Transverse colon (tissue), 4 donors: ENCODE measurements around the gene EHMT1. TPM values are rescaled to one million over a fixed set of nuclear protein-coding genes. Genes with fewer than 3 reads are reported as not detected.

Experiments used
- DNase-seq: peaks from one replicate; pipeline ENCODE4 v3.0.0-alpha.2; 2019
- H3K27ac ChIP-seq, 4 donors: fragments of 200-600 bp; sonication (generic); 2 replicates each; pipeline ENCODE4 v1.5.1; 2016 to 2018; ENCODE audit warnings: inconsistent platforms in 4 of 4
- H3K27me3 ChIP-seq: fragments of 200-600 bp; sonication (generic); 2 replicates; pipeline ENCODE4 v1.5.1; 2017; ENCODE audit warnings: inconsistent platforms
- H3K36me3 ChIP-seq, 4 donors: fragments of 200-600 bp; sonication (generic); 2 replicates each; pipeline ENCODE4 v1.5.1; 2017 to 2019; ENCODE audit warnings: inconsistent platforms in 4 of 4
- H3K4me1 ChIP-seq, 4 donors: fragments of 200-600 bp; sonication (generic); 2 replicates each; pipeline ENCODE4 v1.5.1; 2017 to 2020; ENCODE audit warnings: inconsistent platforms in 4 of 4
- H3K4me3 ChIP-seq, 4 donors: fragments of 200-600 bp; sonication (generic); 1 replicate in 1 of 4; 2 replicates in 3 of 4; pipeline versions ENCODE4 v1.5.1 to v1.6.1; 2017 to 2019; ENCODE audit warnings: inconsistent platforms in 4 of 4
- H3K9me3 ChIP-seq, 2 donors: fragments of 200-600 bp; sonication (generic); 2 replicates each; pipeline ENCODE4 v1.5.1; 2017 to 2019; ENCODE audit warnings: inconsistent platforms in 2 of 2
- EP300 ChIP-seq: sonication (generic); formaldehyde crosslinking; IDR thresholded peaks from one replicate; pipeline ENCODE4 v1.6.1; 2017; ENCODE audit warnings: antibody characterized with exemption, low read depth
- POLR2A ChIP-seq: fragments of 450-650 bp; IDR thresholded peaks from one replicate; pipeline ENCODE4 v1.6.1; 2016; ENCODE audit warnings: antibody characterized with exemption, mild to moderate bottlenecking, moderate library complexity
- POLR2AphosphoS5 ChIP-seq, 3 donors: sonication (generic); formaldehyde crosslinking; IDR thresholded peaks; one replicate each; pipeline ENCODE4 v1.6.1; 2016; ENCODE audit warnings: antibody characterized with exemption in 3 of 3
- WGBS, 2 donors: methylation state at CpG; one replicate each; pipeline ENCODE4 v1.1.5; 2018; ENCODE audit warnings: low coverage in 1 of 2; 5-methylcytosine and 5-hydroxymethylcytosine counted together
- in situ Hi-C, 4 donors: fragments of 200-750 bp; cut with MboI; loops; one replicate each; pipeline versions ENCODE4 v1.15.0 to v1.15.1; 2017; ENCODE audit warnings: low sequenced_read_pairs in 3 of 4, low pct_ligation_motif_present in 1 of 4, low pct_unique_long_range_greater_than_20kb in 1 of 4
- intact Hi-C: fragments of 100-400 bp; cut with DNase I; formaldehyde crosslinking; loops from one replicate; pipeline ENCODE4 v1.15.1; 2023; ENCODE audit warnings: low total_unique reads
- total RNA-seq, 4 donors: library from RNA; depleted of rRNA; stranded (reverse); fragments of >200 nt; gene quantifications; one replicate each; pipeline ENCODE4 v1.1.0, GENCODE V29; 2016
- TF ChIP-seq, protein P1 (sequence below), 5 experiments: fragments of 200-600 bp in 3 of 5; fragments of 450-650 bp in 2 of 5; sonication (generic) in 3 of 5; IDR thresholded peaks; 1 replicate in 2 of 5; 2 replicates in 3 of 5; pipeline ENCODE4 v1.5.1; 2016 to 2017; ENCODE audit warnings: antibody characterized with exemption in 5 of 5, inconsistent platforms in 3 of 5, mild to moderate bottlenecking in 2 of 5, moderate library complexity in 1 of 5

Gene EHMT1
- total RNA-seq, 4 donors from 2014 or later = 93.8 to 184 (median 139) TPM

DNA sequence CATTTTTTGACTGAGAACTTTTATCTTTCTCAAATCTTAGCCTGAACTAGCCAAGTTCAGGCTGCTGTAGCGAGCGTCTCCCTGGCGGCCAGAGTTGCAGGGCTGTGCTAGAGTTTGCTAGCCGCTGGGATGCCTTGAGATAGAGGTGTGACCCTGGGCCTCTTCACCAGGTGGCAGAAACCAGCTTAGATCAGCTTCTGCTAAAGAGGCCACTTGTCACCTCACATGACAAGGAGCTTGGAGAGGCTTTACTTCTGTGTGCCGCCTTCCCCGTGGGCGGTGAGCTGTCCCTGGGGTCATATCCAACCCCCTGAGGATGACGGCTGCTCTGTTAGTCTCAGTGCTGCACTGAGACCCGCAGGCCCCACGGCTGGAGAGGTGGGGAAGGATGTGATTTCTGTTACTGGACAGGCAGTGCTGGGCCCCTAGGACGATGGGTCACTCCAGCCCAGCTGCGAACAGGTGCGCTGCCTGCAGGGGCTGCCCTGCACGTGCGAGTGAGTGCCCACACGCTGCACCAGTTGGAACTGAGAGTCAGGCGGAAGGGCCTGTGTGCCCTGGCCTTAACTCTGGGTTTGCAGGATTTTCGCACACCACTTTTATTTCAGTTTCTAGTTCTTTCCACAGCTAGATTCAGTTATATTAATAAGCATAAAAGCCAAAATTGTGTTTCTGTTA, 63.8 kb downstream of the EHMT1 start:
- Histone ChIP-seq H3K27ac (no peak overlapping the region), H3K4me3 (no peak overlapping the region), H3K27me3 (no peaks in the 10 kb centered on the region), H3K4me1 (peaks cover 3 to 27% (median 19%) of the 10 kb centered on the region in 4 donors), H3K9me3 (no peaks in the 10 kb centered on the region), H3K36me3 (no peaks in the 10 kb centered on the region)
- in situ Hi-C loops = no loop called here
- DNase-seq = no peak
- TF ChIP-seq, protein P1, sequence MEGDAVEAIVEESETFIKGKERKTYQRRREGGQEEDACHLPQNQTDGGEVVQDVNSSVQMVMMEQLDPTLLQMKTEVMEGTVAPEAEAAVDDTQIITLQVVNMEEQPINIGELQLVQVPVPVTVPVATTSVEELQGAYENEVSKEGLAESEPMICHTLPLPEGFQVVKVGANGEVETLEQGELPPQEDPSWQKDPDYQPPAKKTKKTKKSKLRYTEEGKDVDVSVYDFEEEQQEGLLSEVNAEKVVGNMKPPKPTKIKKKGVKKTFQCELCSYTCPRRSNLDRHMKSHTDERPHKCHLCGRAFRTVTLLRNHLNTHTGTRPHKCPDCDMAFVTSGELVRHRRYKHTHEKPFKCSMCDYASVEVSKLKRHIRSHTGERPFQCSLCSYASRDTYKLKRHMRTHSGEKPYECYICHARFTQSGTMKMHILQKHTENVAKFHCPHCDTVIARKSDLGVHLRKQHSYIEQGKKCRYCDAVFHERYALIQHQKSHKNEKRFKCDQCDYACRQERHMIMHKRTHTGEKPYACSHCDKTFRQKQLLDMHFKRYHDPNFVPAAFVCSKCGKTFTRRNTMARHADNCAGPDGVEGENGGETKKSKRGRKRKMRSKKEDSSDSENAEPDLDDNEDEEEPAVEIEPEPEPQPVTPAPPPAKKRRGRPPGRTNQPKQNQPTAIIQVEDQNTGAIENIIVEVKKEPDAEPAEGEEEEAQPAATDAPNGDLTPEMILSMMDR (IDR thresholded peaks at IDR 0.05) = no peak
- TF ChIP-seq POLR2A (no peak), POLR2AphosphoS5 (IDR thresholded peaks at IDR 0.05) (no peak), EP300 (no peak)
- intact Hi-C loops = no loop called here
- WGBS, 2 donors = 85 to 87% methylated on average over 3 to 18 of the region's 18 CpGs

DNA sequence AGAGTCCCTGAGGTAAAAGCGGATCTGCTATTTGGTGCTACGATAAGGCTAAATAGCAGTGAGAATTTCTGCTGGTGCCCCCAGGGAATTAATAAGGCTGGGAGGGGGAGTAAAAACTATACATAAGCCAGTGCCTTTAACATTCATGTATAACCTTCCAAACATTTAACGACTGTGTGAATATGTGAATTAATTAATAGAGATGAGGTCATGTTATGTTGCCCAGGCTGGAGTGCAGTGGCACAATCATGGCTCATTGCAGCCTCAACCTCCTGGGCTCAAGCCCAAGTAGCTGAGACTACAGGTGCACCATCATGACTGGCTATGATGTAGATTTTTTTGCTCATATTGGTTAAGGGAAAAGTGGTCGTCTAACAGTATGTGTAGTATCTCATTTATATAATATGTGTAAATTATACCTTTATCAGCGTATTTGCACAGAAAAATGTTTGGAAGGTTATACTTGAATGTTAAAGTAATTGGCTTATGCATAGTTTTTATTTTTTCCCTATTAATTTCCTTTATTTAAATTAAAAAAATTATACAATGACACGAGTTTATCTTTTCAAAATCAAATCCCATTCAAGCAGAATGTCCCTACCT, 64.6 kb downstream of the EHMT1 start:
- TF ChIP-seq POLR2AphosphoS5 (IDR thresholded peaks at IDR 0.05) (no peak), POLR2A (no peak), EP300 (no peak)
- TF ChIP-seq, protein P1 (IDR thresholded peaks at IDR 0.05) = no peak
- intact Hi-C loops (no loop called here), in situ Hi-C loops (no loop called here)
- H3K4me1 ChIP-seq = peaks cover 3 to 27% (median 19%) of the 10 kb centered on the region in 4 donors
- no peaks in the 10 kb centered on the region for H3K9me3 ChIP-seq
- no peak for DNase-seq
- no peaks in the 10 kb centered on the region for H3K36me3 ChIP-seq
- no peaks in the 10 kb centered on the region for H3K27me3 ChIP-seq
- 74 to 87% methylated on average over 6 of the region's 6 CpGs for WGBS, 2 donors
- H3K4me3 ChIP-seq = no peak overlapping the region
- no peak overlapping the region for H3K27ac ChIP-seq

DNA sequence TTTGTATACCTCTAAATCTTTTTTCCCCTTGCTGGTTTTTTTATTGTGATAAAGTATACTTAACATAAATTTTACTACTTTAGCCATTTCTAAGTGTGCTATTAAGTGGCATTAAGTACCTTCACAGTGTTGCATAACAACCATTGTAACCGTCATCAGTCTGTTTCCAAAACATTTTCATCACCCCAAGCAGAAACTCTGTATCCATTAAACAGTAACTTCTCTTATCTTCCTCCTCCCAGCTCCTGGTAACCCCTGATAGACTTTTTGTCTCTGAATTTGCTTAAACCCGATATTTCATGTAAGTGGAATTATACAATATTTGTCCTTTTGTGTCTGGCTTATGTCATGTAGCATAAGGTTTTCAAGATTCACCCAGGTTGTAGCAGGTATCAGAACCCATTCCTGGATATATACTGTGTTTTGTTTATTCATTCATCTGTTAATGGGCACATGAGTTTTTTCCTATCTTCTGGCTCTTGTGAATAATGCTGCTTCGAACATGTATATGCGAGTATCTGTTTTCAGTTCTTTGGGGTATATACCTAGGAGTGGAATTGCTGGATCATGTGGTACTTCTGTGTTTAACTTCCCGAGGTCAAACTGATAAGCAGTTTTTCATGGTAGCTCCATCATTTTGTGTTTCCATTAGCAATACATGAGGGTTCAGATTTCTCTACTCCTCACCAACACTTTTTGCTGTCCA, 66.4 kb downstream of the EHMT1 start:
- no peak overlapping the region for H3K4me3 ChIP-seq
- H3K27ac ChIP-seq = no peak overlapping the region
- WGBS, 2 donors = 79 to 85% methylated on average over 3 to 5 of the region's 5 CpGs
- H3K9me3 ChIP-seq = no peaks in the 10 kb centered on the region
- intact Hi-C loops (no loop called here), in situ Hi-C loops (no loop called here)
- no peak for DNase-seq
- no peaks in the 10 kb centered on the region for H3K27me3 ChIP-seq
- peaks cover 3 to 21% (median 6%) of the 10 kb centered on the region in 4 donors for H3K4me1 ChIP-seq
- H3K36me3 ChIP-seq = no peaks in the 10 kb centered on the region
- TF ChIP-seq POLR2A (no peak), EP300 (no peak), POLR2AphosphoS5 (IDR thresholded peaks at IDR 0.05) (no peak)
- TF ChIP-seq, protein P1 (IDR thresholded peaks at IDR 0.05) = no peak

DNA sequence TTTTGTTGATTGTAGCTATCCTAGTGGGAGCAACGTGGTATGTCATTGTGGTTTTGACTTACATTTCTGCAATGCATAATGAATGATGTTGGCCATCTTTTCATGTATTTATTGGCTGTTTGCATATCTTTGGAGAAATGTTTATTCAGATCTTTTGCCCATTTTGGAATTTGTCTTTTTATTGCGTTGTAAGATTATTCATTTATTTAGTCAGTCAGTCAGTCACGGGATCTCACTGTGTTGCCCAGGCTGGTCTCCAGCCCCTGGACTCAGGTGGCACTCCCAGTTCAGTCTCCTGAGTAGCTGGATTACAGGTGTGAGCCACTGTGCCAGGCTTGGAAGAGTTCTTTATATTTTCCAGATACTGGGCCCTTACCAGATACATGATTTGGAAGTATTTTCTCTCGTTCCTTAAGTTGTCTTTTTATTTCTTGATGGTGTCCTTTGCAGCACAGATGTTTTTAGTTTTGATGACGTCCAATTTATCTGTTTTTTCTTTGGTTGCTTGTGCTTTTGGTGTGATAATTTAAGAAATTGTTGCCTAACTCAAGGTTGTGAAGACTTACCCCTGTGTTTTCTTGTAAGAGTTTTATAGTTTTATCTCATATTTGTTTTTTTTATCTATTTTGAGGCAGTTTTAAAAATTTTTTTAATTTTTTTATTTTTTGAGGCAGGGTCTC, 67.1 kb downstream of the EHMT1 start:
- in situ Hi-C loops = no loop called here
- Histone ChIP-seq H3K36me3 (no peaks in the 10 kb centered on the region), H3K27ac (no peak overlapping the region), H3K9me3 (no peaks in the 10 kb centered on the region), H3K4me3 (no peak overlapping the region), H3K4me1 (peaks cover 4 to 21% (median 8%) of the 10 kb centered on the region in 4 donors), H3K27me3 (no peaks in the 10 kb centered on the region)
- intact Hi-C loops = no loop called here
- no peak for TF ChIP-seq POLR2A
- no peak for TF ChIP-seq EP300
- TF ChIP-seq POLR2AphosphoS5 (IDR thresholded peaks at IDR 0.05) = no peak
- TF ChIP-seq, protein P1 (IDR thresholded peaks at IDR 0.05) = no peak
- 79 to 80% methylated on average over 5 of the region's 5 CpGs for WGBS, 2 donors
- DNase-seq = no peak
